Esophagus (tissue), 2 donors: ENCODE results near the gene ATRNL1. TPM values are rescaled to one million over a fixed set of nuclear protein-coding genes. Genes with fewer than 3 reads are reported as not detected.

ENCODE experiments used
- H3K27ac ChIP-seq, 2 donors: one replicate each; pipeline ENCODE4 v1.5.1; 2013; ENCODE audit warnings: low read depth in 2 of 2, mild to moderate bottlenecking in 2 of 2, inconsistent platforms in 1 of 2, low read length in 1 of 2, moderate library complexity in 1 of 2
- H3K27me3 ChIP-seq, 2 donors: one replicate each; pipeline ENCODE4 v1.6.1; 2013; ENCODE audit warnings: low read length in 2 of 2, control low read depth in 1 of 2, mild to moderate bottlenecking in 1 of 2; ENCODE audit not compliant: insufficient read depth in 2 of 2, control insufficient read depth in 1 of 2
- H3K36me3 ChIP-seq, 2 donors: one replicate each; pipeline ENCODE4 v1.6.1; 2013; ENCODE audit warnings: low read length in 1 of 2; ENCODE audit not compliant: control insufficient read depth in 2 of 2, insufficient read depth in 2 of 2
- H3K4me1 ChIP-seq, 2 donors: one replicate each; pipeline ENCODE4 v1.6.1; 2013; ENCODE audit warnings: low read length in 1 of 2; ENCODE audit not compliant: control insufficient read depth in 2 of 2, insufficient read depth in 2 of 2
- H3K4me3 ChIP-seq, 2 donors: one replicate each; pipeline ENCODE4 v1.5.1; 2013; ENCODE audit warnings: low read length in 2 of 2, mild to moderate bottlenecking in 2 of 2, low read depth in 1 of 2, moderate library complexity in 1 of 2
- H3K9me3 ChIP-seq, 2 donors: one replicate each; pipeline ENCODE4 v1.6.1; 2013; ENCODE audit warnings: mild to moderate bottlenecking in 2 of 2, low read depth in 1 of 2, low read length in 1 of 2, moderate library complexity in 1 of 2; ENCODE audit not compliant: control insufficient read depth in 2 of 2, insufficient read depth in 1 of 2
- WGBS, 2 donors: extraction: QIAGEN DNeasy Blood & Tissue Kit; methylation state at CpG; one replicate each; pipeline ENCODE4 v1.1.7; 2013; 5-methylcytosine and 5-hydroxymethylcytosine counted together
- polyA plus RNA-seq, 2 donors: library from polyadenylated mRNA; stranded (reverse); fragments of 200-250 nt; gene quantifications; one replicate each; pipeline ENCODE4 v1.2.3, GENCODE V29; 2013
- donor health status: healthy with polysubstance abuse.
- donor health status: Bipolar disorder and iron deficiency.

Gene ATRNL1
- polyA plus RNA-seq, 2 donors = 0.20 to 0.39 TPM

DNA sequence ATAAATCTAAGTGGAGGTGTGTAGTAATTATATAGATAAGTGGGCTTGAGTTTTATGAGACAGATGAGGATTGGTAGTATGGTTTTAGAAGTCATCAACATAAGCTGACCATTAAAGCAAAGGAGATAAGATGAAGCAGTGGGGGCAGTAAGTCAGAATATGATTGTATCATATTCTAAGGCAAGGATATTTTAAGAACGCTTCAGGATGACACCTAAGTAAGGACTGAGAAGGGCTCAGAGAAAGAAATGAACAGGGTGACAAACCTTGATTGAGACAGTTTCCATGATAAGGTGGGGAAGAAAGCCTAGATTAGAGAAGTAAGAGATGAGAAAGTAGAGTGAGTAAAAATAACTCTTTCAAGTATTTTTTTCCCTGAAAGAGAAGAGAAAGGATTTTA, 567.2 kb downstream of the ATRNL1 start:
- no peaks in the 10 kb centered on the region for H3K9me3 ChIP-seq
- H3K27ac ChIP-seq = no peak overlapping the region
- H3K36me3 ChIP-seq = no peaks in the 10 kb centered on the region
- no peaks in the 10 kb centered on the region for H3K27me3 ChIP-seq
- WGBS, 2 donors = 85 to 89% methylated on average over 1 of the region's 1 CpG
- no peaks in the 10 kb centered on the region for H3K4me1 ChIP-seq
- no peak overlapping the region for H3K4me3 ChIP-seq

DNA sequence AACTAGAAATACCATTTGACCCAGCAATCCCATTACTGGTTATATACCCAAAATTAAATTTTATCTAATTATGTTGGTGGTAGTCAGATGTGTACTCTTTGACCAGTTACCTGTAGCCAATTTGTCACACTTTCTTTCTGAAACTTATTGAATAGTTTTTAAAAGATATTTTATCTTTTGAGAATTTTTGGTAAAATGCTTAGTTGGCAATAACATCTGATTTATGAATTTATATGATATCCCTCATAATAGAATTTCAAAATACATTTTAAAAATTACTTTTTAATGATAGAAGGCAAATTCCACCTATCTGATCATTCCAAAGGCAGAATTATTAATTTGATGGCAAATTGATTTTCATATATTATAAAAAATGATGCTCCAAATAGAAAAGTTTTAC, 569.3 kb downstream of the ATRNL1 start:
- Histone ChIP-seq H3K9me3 (no peaks in the 10 kb centered on the region), H3K27me3 (no peaks in the 10 kb centered on the region), H3K4me3 (no peak overlapping the region), H3K36me3 (no peaks in the 10 kb centered on the region), H3K4me1 (no peaks in the 10 kb centered on the region), H3K27ac (no peak overlapping the region)

DNA sequence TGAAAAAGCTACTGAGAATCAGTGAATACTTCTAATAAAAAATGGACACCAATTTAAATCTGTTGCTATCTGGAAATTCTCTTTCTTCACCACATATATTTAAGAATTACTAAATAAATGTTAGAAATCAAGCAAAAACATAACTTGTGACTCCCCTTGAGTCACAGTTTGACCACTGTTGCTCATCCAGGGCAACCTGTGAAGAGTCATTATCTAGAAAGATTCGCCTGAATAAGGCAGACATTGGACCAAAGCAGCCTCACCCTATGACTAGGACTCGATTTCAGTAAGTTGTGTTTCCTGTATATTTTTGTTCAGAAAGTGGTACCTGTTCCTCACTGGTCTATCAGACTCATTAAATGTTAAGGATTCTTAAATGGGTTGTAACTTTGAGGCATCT, 572.4 kb downstream of the ATRNL1 start:
- H3K4me1 ChIP-seq = no peaks in the 10 kb centered on the region
- WGBS, 2 donors = 58 to 66% methylated on average over 2 of the region's 2 CpGs
- H3K36me3 ChIP-seq = no peaks in the 10 kb centered on the region
- no peaks in the 10 kb centered on the region for H3K27me3 ChIP-seq
- H3K4me3 ChIP-seq = no peak overlapping the region
- no peak overlapping the region for H3K27ac ChIP-seq
- H3K9me3 ChIP-seq = no peaks in the 10 kb centered on the region

DNA sequence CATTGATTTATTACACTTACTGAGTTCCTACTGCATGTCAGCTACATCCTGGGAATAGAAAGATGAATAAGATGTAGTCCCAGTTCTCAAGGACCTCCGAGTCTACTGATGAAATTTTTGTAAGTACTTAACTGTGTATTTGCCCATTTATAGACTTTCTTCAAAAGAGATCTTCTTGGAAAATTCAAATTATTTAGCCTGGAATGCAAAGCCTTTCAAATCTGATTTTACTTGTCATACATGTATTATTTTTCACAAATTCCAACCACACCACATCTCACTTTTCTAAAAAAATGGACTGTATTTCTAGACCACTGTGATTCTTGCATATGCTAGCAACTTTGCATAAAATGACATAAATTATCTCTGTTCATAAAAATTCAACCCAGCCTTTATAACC, 581.3 kb downstream of the ATRNL1 start:
- H3K36me3 ChIP-seq = no peaks in the 10 kb centered on the region
- no peaks in the 10 kb centered on the region for H3K9me3 ChIP-seq
- H3K4me3 ChIP-seq = no peak overlapping the region
- WGBS, 2 donors = 74 to 78% methylated on average over 1 of the region's 1 CpG
- H3K27ac ChIP-seq = no peak overlapping the region
- H3K27me3 ChIP-seq = no peaks in the 10 kb centered on the region
- no peaks in the 10 kb centered on the region for H3K4me1 ChIP-seq

DNA sequence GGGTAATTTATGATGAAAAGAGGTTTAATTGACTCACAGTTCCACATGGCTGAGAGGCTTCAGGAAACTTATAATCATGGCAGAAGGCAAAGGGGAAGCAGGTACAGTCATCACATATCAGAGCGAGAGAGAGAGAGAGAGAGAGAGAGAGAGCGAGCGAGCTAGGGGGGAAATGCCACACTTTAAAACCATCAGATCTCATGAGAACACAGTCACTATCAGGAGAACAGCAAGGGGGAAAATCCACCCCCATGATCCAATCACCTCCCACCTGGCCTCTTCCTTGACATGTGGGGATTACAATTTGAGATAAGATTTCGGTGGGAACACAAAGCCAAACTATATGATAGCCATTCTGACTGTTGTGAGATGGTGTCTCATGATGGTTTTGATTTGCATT, 603.6 kb downstream of the ATRNL1 start:
- Histone ChIP-seq H3K27me3 (no peaks in the 10 kb centered on the region), H3K9me3 (no peaks in the 10 kb centered on the region), H3K4me3 (no peak overlapping the region), H3K27ac (no peak overlapping the region), H3K36me3 (no peaks in the 10 kb centered on the region), H3K4me1 (no peaks in the 10 kb centered on the region)
- WGBS, 2 donors = 70 to 79% methylated on average over 3 to 4 of the region's 4 CpGs

DNA sequence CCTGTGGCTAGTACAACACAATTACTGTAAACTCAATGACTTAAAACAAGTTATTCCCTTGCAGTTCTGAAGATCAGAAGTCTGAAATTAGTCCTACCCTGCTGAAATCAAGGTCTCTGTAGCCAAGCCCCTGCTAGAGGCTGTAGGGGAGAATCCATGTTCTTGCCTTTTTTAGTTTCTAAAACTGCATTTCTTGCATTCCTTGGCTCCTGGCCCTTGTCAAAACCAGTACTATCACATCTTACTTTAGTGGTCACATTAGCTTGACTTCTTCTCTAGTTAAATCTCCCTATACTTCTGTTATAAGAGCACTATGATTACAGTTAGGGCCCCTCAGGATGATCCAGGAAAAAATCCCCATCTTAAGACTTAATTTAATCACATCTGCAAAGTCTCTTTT, 612.9 kb downstream of the ATRNL1 start:
- no peaks in the 10 kb centered on the region for H3K27me3 ChIP-seq
- H3K4me1 ChIP-seq = no peaks in the 10 kb centered on the region
- no peak overlapping the region for H3K4me3 ChIP-seq
- no peak overlapping the region for H3K27ac ChIP-seq
- no peaks in the 10 kb centered on the region for H3K9me3 ChIP-seq
- H3K36me3 ChIP-seq = no peaks in the 10 kb centered on the region

DNA sequence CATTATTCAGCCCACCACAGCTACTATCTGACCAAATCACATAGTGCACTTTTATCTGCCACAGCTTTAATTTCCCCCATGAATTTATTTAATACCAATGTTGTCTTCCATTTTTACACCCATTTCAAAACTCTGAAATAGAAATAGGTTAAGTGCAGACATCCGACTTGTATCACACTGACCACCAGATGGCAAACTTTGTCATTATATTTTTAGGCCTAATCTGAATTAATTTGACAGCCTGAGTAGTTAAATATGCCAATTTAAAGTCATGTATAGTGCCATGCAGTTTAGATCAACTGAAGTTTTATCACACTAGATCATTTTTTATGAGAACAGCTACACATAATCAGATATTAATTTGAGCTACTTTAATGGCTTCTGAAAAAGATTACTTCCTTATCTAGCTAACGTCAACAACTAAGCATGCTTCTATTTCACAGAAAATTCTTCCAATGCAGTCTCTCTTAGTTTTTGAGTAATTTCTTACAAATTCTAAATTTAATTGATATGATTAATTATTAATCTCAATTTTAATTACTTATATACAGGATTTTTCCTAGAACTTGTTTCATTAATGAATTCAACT, 613.4 kb downstream of the ATRNL1 start:
- H3K36me3 ChIP-seq = no peaks in the 10 kb centered on the region
- H3K4me1 ChIP-seq = no peaks in the 10 kb centered on the region
- WGBS, 2 donors = 57% methylated on average over 2 of the region's 2 CpGs
- no peaks in the 10 kb centered on the region for H3K9me3 ChIP-seq
- no peaks in the 10 kb centered on the region for H3K27me3 ChIP-seq
- H3K4me3 ChIP-seq = no peak overlapping the region
- no peak overlapping the region for H3K27ac ChIP-seq

DNA sequence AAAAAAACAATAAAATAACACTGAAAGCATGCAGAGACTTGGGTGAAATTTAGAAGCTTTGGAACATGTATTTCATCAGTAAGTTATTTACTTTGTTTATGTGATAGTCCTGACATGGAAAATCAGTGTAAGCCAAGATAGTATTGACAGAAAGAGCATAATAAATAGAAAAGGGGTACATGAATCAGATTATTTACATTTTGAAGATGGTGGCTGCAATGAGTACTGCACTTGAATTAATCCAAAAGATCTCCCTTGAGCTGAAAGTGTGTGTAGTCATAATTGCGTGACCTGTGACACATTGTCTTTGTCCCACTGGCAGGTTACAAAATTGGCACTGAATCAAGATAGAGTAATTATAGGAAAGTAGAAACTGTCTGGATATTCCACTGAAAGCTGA, 617.0 kb downstream of the ATRNL1 start:
- H3K9me3 ChIP-seq = no peaks in the 10 kb centered on the region
- H3K36me3 ChIP-seq = no peaks in the 10 kb centered on the region
- H3K4me3 ChIP-seq = no peak overlapping the region
- H3K27me3 ChIP-seq = no peaks in the 10 kb centered on the region
- 76 to 85% methylated on average over 1 of the region's 1 CpG for WGBS, 2 donors
- no peaks in the 10 kb centered on the region for H3K4me1 ChIP-seq
- no peak overlapping the region for H3K27ac ChIP-seq

DNA sequence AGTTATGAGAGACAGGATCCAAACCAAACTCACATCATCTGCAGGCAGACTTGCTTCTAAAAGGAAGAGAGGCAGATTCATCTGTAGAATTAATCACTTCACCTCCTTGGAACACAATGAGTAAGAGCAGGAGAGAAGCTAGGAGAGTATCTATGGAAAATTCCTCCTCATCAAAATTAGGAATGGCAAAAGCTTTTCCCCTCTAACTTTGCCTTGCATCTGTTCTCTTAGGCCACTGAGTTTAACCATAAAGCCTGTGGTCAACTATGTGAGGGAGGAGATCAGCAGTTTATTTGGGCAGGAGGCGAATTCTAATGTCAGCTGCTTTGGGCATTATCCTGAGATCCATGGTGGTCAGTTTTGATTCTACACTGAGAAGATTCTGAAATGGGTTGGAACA, 618.1 kb downstream of the ATRNL1 start:
- Histone ChIP-seq H3K27me3 (no peaks in the 10 kb centered on the region), H3K4me1 (no peaks in the 10 kb centered on the region), H3K36me3 (no peaks in the 10 kb centered on the region), H3K9me3 (no peaks in the 10 kb centered on the region), H3K27ac (no peak overlapping the region), H3K4me3 (no peak overlapping the region)
- WGBS, 2 donors = 81 to 83% methylated on average over 1 of the region's 1 CpG

DNA sequence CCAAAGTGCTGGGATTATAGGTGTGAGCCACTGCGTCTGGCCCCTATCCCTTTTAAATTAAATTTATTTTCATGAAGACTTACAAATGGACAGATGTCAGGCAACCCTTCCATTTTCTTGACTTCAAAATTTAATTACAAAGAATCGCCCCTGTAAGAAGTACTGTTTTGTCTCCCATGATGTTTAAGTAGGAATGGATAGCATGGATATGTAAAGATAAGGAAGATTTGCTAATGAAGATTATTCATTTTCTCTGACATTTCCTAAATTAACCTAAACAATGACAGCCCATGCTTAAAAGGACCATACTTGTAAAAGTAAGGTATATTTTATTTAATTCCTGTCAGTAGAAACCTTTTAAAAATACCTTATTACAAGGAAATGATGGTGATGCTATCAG, 627.0 kb downstream of the ATRNL1 start:
- Histone ChIP-seq H3K4me1 (no peaks in the 10 kb centered on the region), H3K9me3 (no peaks in the 10 kb centered on the region), H3K4me3 (no peak overlapping the region), H3K27me3 (no peaks in the 10 kb centered on the region), H3K36me3 (no peaks in the 10 kb centered on the region), H3K27ac (no peak overlapping the region)
- WGBS, 2 donors = 89% methylated on average over 2 of the region's 2 CpGs
